ENCODE measurements around the gene AMBP. TPM values are rescaled to one million over a fixed set of nuclear protein-coding genes. Genes with fewer than 3 reads are reported as not detected.

AMBP gene
- total RNA-seq, result not detected

DNA sequence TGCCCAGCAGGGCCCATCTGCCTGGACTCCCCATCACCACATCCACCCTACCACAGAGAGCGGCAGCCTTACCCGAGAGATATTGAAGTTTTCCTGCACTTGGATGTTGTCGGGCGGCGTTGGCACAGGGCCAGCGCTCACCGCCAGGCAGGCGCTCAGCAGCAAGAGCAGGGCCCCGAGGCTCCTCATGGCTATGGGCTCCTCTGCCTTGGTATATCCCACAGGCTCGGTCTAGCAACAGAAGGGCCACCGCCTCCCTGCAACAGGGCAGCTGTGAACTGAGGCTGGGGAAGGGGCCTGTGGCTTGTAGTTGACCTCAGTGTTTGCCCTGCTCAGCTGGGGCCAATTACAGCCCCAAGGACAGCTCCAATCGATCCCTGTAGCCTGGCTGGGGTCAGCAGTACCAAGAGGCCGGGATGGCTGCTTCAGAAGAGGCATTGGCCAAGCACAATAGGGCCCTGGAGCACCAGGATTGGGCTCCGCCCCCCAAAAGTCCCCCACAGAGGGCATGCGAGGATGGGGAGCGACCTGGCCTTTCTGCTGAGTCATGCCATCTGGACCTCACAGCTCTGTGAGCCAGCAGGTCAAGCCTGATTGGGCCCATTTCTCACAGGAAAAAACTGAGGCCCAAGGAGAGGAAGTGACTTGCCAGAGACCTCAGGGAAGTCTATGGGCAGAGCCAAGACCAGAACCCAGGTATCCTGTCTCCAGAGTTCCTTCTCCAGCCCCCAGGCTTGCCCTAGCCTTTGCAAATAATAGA is at the start of gene AMBP:
Gene AMBP, minus strand, starts transcription at position 280 of the 760 bp plus-strand sequence. Its CDS starts 91 bp downstream, at position 189.
- Mint-ChIP-seq H3K4me3 (no peak within 1 kb of the TSS), H3K4me1 (no peaks in the 10 kb centered on the region), H3K9me3 (no peaks in the 10 kb centered on the region), H3K27me3 (peaks cover 13% of the 10 kb centered on the region), H3K36me3 (ENCODE audit: low read depth) (no peaks in the 10 kb centered on the region), H3K27ac (no peak within 1 kb of the TSS)
- ATAC-seq (replicated peaks), result no peak

DNA sequence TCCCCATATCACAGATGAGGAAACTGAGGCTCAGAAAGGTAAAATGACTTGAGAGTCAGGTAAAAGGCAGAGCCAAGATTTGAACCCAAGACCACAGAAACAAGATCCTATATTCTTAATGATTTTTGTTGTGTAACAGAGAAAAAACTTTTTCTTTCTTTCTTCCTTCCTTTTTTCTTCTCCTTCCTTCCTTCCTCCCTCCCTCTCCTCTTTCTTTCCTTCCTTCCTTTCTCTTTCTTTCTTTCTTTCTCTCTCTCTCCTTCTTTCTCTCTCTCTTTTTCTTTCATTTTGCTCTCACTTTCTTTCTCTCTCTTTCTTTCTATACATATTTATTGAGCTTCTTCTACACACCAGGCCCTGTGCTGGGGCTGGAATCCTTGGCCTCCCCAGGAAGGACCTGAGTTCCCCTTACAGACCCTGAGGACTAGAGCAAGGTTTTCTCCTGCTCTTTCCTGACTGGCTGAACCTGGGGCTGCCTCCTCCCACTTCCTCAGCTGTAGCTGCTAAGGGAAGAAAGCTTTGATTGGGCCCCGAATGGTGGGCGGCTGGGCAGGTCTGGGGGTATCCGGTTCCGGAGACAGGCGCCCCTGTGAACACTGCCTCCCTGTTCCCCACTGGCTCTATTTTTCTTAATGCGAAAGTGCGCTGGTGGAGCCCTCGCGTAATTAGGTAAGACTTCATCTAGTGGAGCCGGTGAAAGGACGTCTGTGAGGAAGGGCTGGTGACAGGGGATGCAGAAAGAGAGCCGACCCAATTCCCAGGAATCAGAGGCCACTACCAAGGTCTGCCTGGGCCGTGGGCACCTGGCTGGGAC is 48.4 kb upstream of the AMBP start:
- H3K9me3 Mint-ChIP-seq, result peaks cover 4% of the 10 kb centered on the region
- no peaks in the 10 kb centered on the region for H3K36me3 Mint-ChIP-seq (ENCODE audit: low read depth)
- H3K27me3 Mint-ChIP-seq, result peaks cover 30% of the 10 kb centered on the region
- H3K4me3 Mint-ChIP-seq, result no peak overlapping the region
- no peaks in the 10 kb centered on the region for H3K4me1 Mint-ChIP-seq
- ATAC-seq (replicated peaks), result no peak
- H3K27ac Mint-ChIP-seq, result no peak overlapping the region

DNA sequence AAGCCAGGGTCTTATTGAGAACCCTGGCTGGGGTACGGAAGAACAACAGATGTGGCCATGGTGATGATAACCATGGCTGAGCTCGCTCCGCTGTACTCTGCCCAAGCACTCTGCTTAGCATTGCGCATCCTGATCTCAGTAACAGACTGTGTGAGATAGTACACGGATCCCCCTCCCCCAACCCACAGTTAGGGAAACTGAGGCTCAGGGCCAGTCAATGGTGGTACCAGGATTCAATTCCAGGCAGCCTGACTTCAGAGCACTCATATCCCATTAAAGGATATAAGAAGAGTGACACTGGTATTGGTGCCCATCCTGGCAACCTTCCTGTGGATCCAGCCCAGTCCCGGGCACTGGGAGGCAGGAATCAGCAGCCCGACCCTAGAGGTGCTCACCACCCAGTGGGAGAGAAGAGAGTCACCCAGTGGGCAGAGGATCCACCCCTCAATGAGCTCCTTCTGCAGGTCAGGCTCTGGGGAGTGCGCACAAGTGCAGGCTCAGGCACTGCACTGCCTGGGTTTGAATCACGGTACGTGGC is 47.4 kb upstream of the AMBP start:
- H3K9me3 Mint-ChIP-seq, result peaks cover 4% of the 10 kb centered on the region
- ATAC-seq (replicated peaks), result no peak
- peaks cover 29% of the 10 kb centered on the region for H3K27me3 Mint-ChIP-seq
- no peaks in the 10 kb centered on the region for H3K36me3 Mint-ChIP-seq (ENCODE audit: low read depth)
- H3K27ac Mint-ChIP-seq, result no peak overlapping the region
- no peaks in the 10 kb centered on the region for H3K4me1 Mint-ChIP-seq
- H3K4me3 Mint-ChIP-seq, result no peak overlapping the region

- Mint-ChIP-seq H3K4me3 (no peak overlapping the region), H3K27me3 (peaks cover 31% of the 10 kb centered on the region), H3K27ac (no peak overlapping the region), H3K9me3 (peaks cover 4% of the 10 kb centered on the region), H3K4me1 (no peaks in the 10 kb centered on the region), H3K36me3 (ENCODE audit: low read depth) (no peaks in the 10 kb centered on the region)
- no peak for ATAC-seq (replicated peaks)
Measured at GRCh38 chr9:114124666-114125475, 46.8 kb upstream of the AMBP start.

GRCh38 chr9:114124138-114124537 is 46.0 kb upstream of the AMBP start:
- Mint-ChIP-seq H3K9me3 (peaks cover 4% of the 10 kb centered on the region), H3K27ac (no peak overlapping the region), H3K4me3 (no peak overlapping the region), H3K27me3 (peaks cover 31% of the 10 kb centered on the region), H3K4me1 (no peaks in the 10 kb centered on the region), H3K36me3 (ENCODE audit: low read depth) (no peaks in the 10 kb centered on the region)
- no peak for ATAC-seq (replicated peaks)

DNA sequence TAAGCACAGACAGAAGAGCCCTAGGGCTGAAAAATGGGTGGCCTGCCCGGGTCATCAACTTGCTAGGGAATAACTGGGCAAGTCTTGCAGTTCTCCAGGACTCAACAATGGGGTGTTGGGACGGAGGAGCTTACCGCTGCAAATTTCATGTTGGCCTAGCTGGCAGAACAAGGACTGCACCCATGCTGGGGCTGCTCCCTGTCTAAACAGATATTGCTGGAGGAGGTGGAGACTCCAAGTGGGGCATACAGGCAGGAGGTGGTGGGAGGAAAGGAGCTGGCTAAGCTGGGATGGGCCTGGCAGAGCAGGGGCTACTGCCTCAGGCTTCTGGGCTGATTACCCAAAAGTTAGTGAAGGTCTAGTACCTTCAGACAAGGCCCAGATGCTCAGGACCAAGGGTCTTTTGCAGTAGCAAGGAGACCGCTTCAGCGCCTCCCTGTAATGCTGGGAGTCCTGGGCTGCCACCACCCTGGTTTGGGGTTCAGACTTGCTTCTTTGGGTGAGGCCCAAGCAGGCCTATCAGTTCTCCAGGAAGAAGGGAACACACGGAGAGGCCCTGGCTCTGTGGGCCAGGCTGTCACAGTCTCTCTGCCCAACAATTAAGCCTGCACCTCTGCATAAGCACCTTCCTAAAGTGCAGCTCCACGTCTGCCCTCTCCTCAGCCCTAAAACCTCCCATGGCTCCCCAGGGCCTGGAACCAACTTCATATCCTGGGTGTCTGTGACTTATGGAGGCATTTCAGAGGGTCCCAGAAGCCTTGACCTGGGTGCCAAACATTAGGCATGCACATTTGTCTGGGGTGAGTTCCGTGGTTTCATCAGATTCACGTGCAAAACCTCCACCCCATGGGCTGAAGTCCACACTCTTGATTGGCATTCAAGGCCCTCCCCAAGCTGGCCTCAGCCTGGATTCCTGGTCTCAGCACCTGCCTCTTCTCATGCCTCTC is 45.2 kb upstream of the AMBP start:
- peaks cover 4% of the 10 kb centered on the region for H3K9me3 Mint-ChIP-seq
- no peak for ATAC-seq (replicated peaks)
- no peaks in the 10 kb centered on the region for H3K36me3 Mint-ChIP-seq (ENCODE audit: low read depth)
- no peak overlapping the region for H3K27ac Mint-ChIP-seq
- no peaks in the 10 kb centered on the region for H3K4me1 Mint-ChIP-seq
- H3K27me3 Mint-ChIP-seq, result peaks cover 29% of the 10 kb centered on the region
- H3K4me3 Mint-ChIP-seq, result no peak overlapping the region

GRCh38 chr9:114122136-114123027 is 44.3 kb upstream of the AMBP start:
- H3K36me3 Mint-ChIP-seq (ENCODE audit: low read depth), result no peaks in the 10 kb centered on the region
- no peaks in the 10 kb centered on the region for H3K9me3 Mint-ChIP-seq
- ATAC-seq (replicated peaks), result no peak
- H3K27me3 Mint-ChIP-seq, result peaks cover 27% of the 10 kb centered on the region
- no peak overlapping the region for H3K27ac Mint-ChIP-seq
- no peak overlapping the region for H3K4me3 Mint-ChIP-seq
- no peaks in the 10 kb centered on the region for H3K4me1 Mint-ChIP-seq

- H3K4me1 Mint-ChIP-seq, result no peaks in the 10 kb centered on the region
- no peak overlapping the region for H3K27ac Mint-ChIP-seq
- H3K9me3 Mint-ChIP-seq, result no peaks in the 10 kb centered on the region
- H3K4me3 Mint-ChIP-seq, result no peak overlapping the region
- peaks cover 28% of the 10 kb centered on the region for H3K27me3 Mint-ChIP-seq
- ATAC-seq (replicated peaks), result no peak
- no peaks in the 10 kb centered on the region for H3K36me3 Mint-ChIP-seq (ENCODE audit: low read depth)
Measured at GRCh38 chr9:114121227-114122135, 43.4 kb upstream of the AMBP start.

GRCh38 chr9:114120192-114121014 is 42.3 kb upstream of the AMBP start:
- no peak for ATAC-seq (replicated peaks)
- Mint-ChIP-seq H3K27me3 (peaks cover 25% of the 10 kb centered on the region), H3K36me3 (ENCODE audit: low read depth) (no peaks in the 10 kb centered on the region), H3K4me1 (no peaks in the 10 kb centered on the region), H3K4me3 (no peak overlapping the region), H3K9me3 (no peaks in the 10 kb centered on the region), H3K27ac (no peak overlapping the region)

GRCh38 chr9:114119242-114120191 is 41.4 kb upstream of the AMBP start:
- Mint-ChIP-seq H3K27ac (no peak overlapping the region), H3K9me3 (no peaks in the 10 kb centered on the region), H3K36me3 (ENCODE audit: low read depth) (no peaks in the 10 kb centered on the region), H3K4me1 (no peaks in the 10 kb centered on the region), H3K27me3 (peaks cover 24% of the 10 kb centered on the region), H3K4me3 (no peak overlapping the region)
- no peak for ATAC-seq (replicated peaks)

All from activated T-helper 17 cell treated with anti-CD3 and anti-CD28 coated beads, Interleukin-2, amount 50 U/mL, for 72 hours (primary cell).